SK-N-SH (cell line): ENCODE data around the gene DLL4. TPM values are rescaled to one million over a fixed set of nuclear protein-coding genes. Genes with fewer than 3 reads are reported as not detected.
A peak's percentile ranks its signal among the peaks of the same experiment; 100 is the strongest.

Experiments
- CTCF ChIA-PET: fragments of 300-600, 350-600 bp; formaldehyde crosslinking; extraction: SDS; loops from one replicate; lab custom pipeline; 2021; lab: Yijun Ruan, JAX
- POLR2A ChIA-PET: fragments of 350-600 bp; sonication (Branson Sonifier 250); formaldehyde crosslinking; extraction: SDS; loops from one replicate; lab custom pipeline; 2020; ENCODE audit warnings: antibody characterized with exemption, inconsistent platforms; lab: Yijun Ruan, JAX
- DNase-seq: peaks from one replicate; pipeline ENCODE4 v3.0.0; 2012
- H2AFZ ChIP-seq: fragments of 200-600 bp; sonication (generic); 2 replicates; pipeline ENCODE4 v1.8.1; 2016; ENCODE audit warnings: antibody characterized with exemption, mild to moderate bottlenecking, low read depth
- H3F3A ChIP-seq: fragments of 200-600 bp; sonication (generic); replicated peaks from 2 replicates; pipeline ENCODE3; 2016; ENCODE audit warnings: antibody characterized with exemption, mild to moderate bottlenecking; ENCODE audit not compliant: insufficient read depth
- H3K27ac ChIP-seq, 2 experiments: fragments of 200-500 bp in 1 of 2; fragments of 200-600 bp in 1 of 2; sonication (Bioruptor generic) in 1 of 2; sonication (generic), shearing (Covaris generic) in 1 of 2; 2 replicates each; pipeline versions ENCODE4 v1.5.1 to v1.6.1; 2014 to 2016; ENCODE audit warnings: low read depth in 2 of 2, inconsistent platforms in 1 of 2, low read length in 1 of 2, mild to moderate bottlenecking in 1 of 2, mixed read lengths in 1 of 2
- H3K27me3 ChIP-seq: fragments of 200-600 bp; sonication (generic), shearing (Covaris generic); 2 replicates; pipeline ENCODE4 v1.6.1; 2016; ENCODE audit warnings: mixed run types; ENCODE audit not compliant: insufficient read depth
- H3K36me3 ChIP-seq, 2 experiments: fragments of 200-500 bp in 1 of 2; fragments of 200-600 bp in 1 of 2; sonication (Bioruptor generic) in 1 of 2; sonication (generic) in 1 of 2; replicated peaks in 1 of 2; 2 replicates each; pipeline versions ENCODE3 to v1.5.1; 2014 to 2016; ENCODE audit warnings: low read length in 1 of 2, mild to moderate bottlenecking in 1 of 2; ENCODE audit not compliant: insufficient read depth in 2 of 2, control insufficient read depth in 1 of 2
- H3K4me1 ChIP-seq, 2 experiments: fragments of 200-500 bp in 1 of 2; fragments of 200-600 bp in 1 of 2; sonication (Bioruptor generic) in 1 of 2; sonication (generic), shearing (Covaris generic) in 1 of 2; 2 replicates each; pipeline versions ENCODE4 v1.5.1 to v1.6.1; 2014 to 2016; ENCODE audit warnings: low read depth in 1 of 2, low read length in 1 of 2, mixed run types in 1 of 2; ENCODE audit not compliant: insufficient read depth in 2 of 2, control insufficient read depth in 1 of 2
- H3K4me2 ChIP-seq: fragments of 200-600 bp; sonication (generic), shearing (Covaris generic); 2 replicates; pipeline ENCODE4 v1.6.1; 2017; ENCODE audit warnings: mixed run types
- H3K4me3 ChIP-seq, 2 experiments: fragments of 200-500 bp in 1 of 2; fragments of 200-600 bp in 1 of 2; sonication (Bioruptor generic) in 1 of 2; sonication (generic), shearing (Covaris generic) in 1 of 2; 2 replicates each; pipeline versions ENCODE4 v1.5.1 to v1.8.1; 2014 to 2016; ENCODE audit warnings: low read depth in 2 of 2, inconsistent platforms in 1 of 2, low read length in 1 of 2, mild to moderate bottlenecking in 1 of 2, mixed read lengths in 1 of 2, moderate library complexity in 1 of 2
- H3K79me2 ChIP-seq: fragments of 200-600 bp; sonication (generic); 2 replicates; pipeline ENCODE4 v1.8.1; 2017; ENCODE audit warnings: mild to moderate bottlenecking; ENCODE audit not compliant: insufficient read depth
- H3K9ac ChIP-seq: fragments of 200-600 bp; sonication (generic); 2 replicates; pipeline ENCODE4 v1.6.1; 2017; ENCODE audit warnings: mixed run types
- H3K9me2 ChIP-seq: fragments of 200-600 bp; sonication (generic); 2 replicates; pipeline ENCODE4 v1.6.1; 2017; ENCODE audit warnings: mixed run types
- H3K9me3 ChIP-seq: fragments of 200-600 bp; sonication (generic); 2 replicates; pipeline ENCODE4 v1.6.1; 2017; ENCODE audit warnings: mixed run types, mild to moderate bottlenecking, moderate library complexity
- H4K20me1 ChIP-seq: fragments of 200-600 bp; sonication (generic); 2 replicates; pipeline ENCODE4 v1.6.1; 2017; ENCODE audit warnings: mild to moderate bottlenecking, mixed run types; ENCODE audit not compliant: insufficient read depth
- CHD2 ChIP-seq: fragments of 150-350 bp; IDR thresholded peaks from 2 replicates; pipeline ENCODE4 v1.6.1; 2018; ENCODE audit warnings: low read length; ENCODE audit not compliant: partially characterized antibody
- ELF1 ChIP-seq: IDR thresholded peaks from 2 replicates; pipeline ENCODE4 v1.4.0; 2012
- EP300 ChIP-seq, 2 experiments: IDR thresholded peaks; 2 replicates each; pipeline versions ENCODE4 v1.4.0 to v1.6.1; 2012; ENCODE audit warnings: borderline replicate concordance in 1 of 2, low read depth in 1 of 2, low read length in 1 of 2
- FOSL2 ChIP-seq: IDR thresholded peaks from 2 replicates; pipeline ENCODE4 v1.4.0; 2012; ENCODE audit warnings: low read depth, mild to moderate bottlenecking, moderate library complexity, borderline replicate concordance
- FOXM1 ChIP-seq: IDR thresholded peaks from 2 replicates; pipeline ENCODE4 v1.4.0; 2012; ENCODE audit warnings: low read depth, mild to moderate bottlenecking
- GABPA ChIP-seq: IDR thresholded peaks from 2 replicates; pipeline ENCODE4 v1.4.0; 2012; ENCODE audit warnings: low read depth, mild to moderate bottlenecking
- IRF3 ChIP-seq: fragments of 150-350 bp; IDR thresholded peaks from 2 replicates; pipeline ENCODE4 v1.6.1; 2016; ENCODE audit warnings: mild to moderate bottlenecking, low read depth, low read length
- JUND ChIP-seq: IDR thresholded peaks from 2 replicates; pipeline ENCODE4 v1.4.0; 2012
- MEF2A ChIP-seq: IDR thresholded peaks from 2 replicates; pipeline ENCODE4 v1.4.0; 2012; ENCODE audit warnings: low read depth, borderline replicate concordance
- MXI1 ChIP-seq: IDR thresholded peaks from 2 replicates; pipeline ENCODE4 v1.6.1; 2012; ENCODE audit warnings: mild to moderate bottlenecking, low read depth, low read length, improper control_type of control experiment
- NRF1 ChIP-seq: IDR thresholded peaks from 2 replicates; pipeline ENCODE4 v1.6.1; 2012; ENCODE audit warnings: low read depth, mild to moderate bottlenecking, low read length
- POLR2AphosphoS5 ChIP-seq: IDR thresholded peaks from 2 replicates; pipeline ENCODE4 v1.6.1; 2012; ENCODE audit warnings: low read depth, low read length
- REST ChIP-seq: IDR thresholded peaks from 2 replicates; pipeline ENCODE4 v1.6.1; 2012; ENCODE audit warnings: mild to moderate bottlenecking, low read depth, low read length, moderate library complexity
- RXRA ChIP-seq: IDR thresholded peaks from 2 replicates; pipeline ENCODE4 v1.4.0; 2012; ENCODE audit warnings: low read depth, mild to moderate bottlenecking, borderline replicate concordance
- SIN3A ChIP-seq: IDR thresholded peaks from 2 replicates; pipeline ENCODE4 v1.6.1; 2012; ENCODE audit warnings: low read depth, mild to moderate bottlenecking, low read length, moderate library complexity, borderline replicate concordance
- SMC3 ChIP-seq: IDR thresholded peaks from 2 replicates; pipeline ENCODE4 v1.6.1; 2012; ENCODE audit warnings: low read depth, low read length, improper control_type of control experiment
- TAF1 ChIP-seq: IDR thresholded peaks from 2 replicates; pipeline ENCODE4 v1.6.1; 2012; ENCODE audit warnings: low read depth, mild to moderate bottlenecking, low read length, moderate library complexity, borderline replicate concordance
- TCF12 ChIP-seq: IDR thresholded peaks from 2 replicates; pipeline ENCODE4 v1.4.0; 2012
- TEAD4 ChIP-seq: IDR thresholded peaks from 2 replicates; pipeline ENCODE4 v1.4.0; 2012; ENCODE audit warnings: mild to moderate bottlenecking, borderline replicate concordance; ENCODE audit not compliant: insufficient read depth
- USF1 ChIP-seq: IDR thresholded peaks from 2 replicates; pipeline ENCODE4 v1.4.0; 2012; ENCODE audit warnings: low read depth, borderline replicate concordance
- USF2 ChIP-seq: fragments of 150-350 bp; IDR thresholded peaks from 2 replicates; pipeline ENCODE4 v1.6.1; 2017; ENCODE audit warnings: antibody characterized with exemption, low read length, low read depth, borderline replicate concordance
- YY1 ChIP-seq: IDR thresholded peaks from 2 replicates; pipeline ENCODE4 v1.4.0; 2012; ENCODE audit warnings: low read depth, mild to moderate bottlenecking
- WGBS: methylation state at CpG from one replicate; pipeline ENCODE4 v1.1.6; 2017; ENCODE audit warnings: low lambda C conversion rate; 5-methylcytosine and 5-hydroxymethylcytosine counted together
- polyA plus RNA-seq, 3 experiments: library from polyadenylated mRNA; depleted of rRNA; stranded (reverse); fragments of >200 nt; gene quantifications; 2 replicates each; pipeline ENCODE4 v1.2.3, GENCODE V29; 2012

Gene DLL4
- polyA plus RNA-seq, 1 of the 3 experiments (the other 2 are of a cell fraction) = 0.03 TPM

- no peak for DNase-seq
- Histone ChIP-seq H3F3A (peaks cover 44% of the 10 kb centered on the region), H2AFZ (no peak overlapping the region), H3K9me3 (no peaks in the 10 kb centered on the region), H3K79me2 (no peaks in the 10 kb centered on the region), H3K36me3 (peaks cover 60 to 84% of the 10 kb centered on the region in 2 experiments), H3K4me3 (no peak overlapping the region), H4K20me1 (no peaks in the 10 kb centered on the region), H3K9me2 (no peaks in the 10 kb centered on the region), H3K27me3 (no peaks in the 10 kb centered on the region), H3K9ac (no peak overlapping the region), H3K4me2 (no peak overlapping the region), H3K27ac (no peak overlapping the region; a peak in 1 of 4 replicates), H3K4me1 (peaks cover 0 to 38% of the 10 kb centered on the region in 2 experiments; a peak in 2 of 4 replicates)
- 97% methylated on average over 3 of the region's 3 CpGs for WGBS
- POLR2A ChIA-PET = no interaction called here
- TF ChIP-seq YY1 (no peak), GABPA (no peak), USF2 (no peak), ELF1 (no peak), MEF2A (no peak), CHD2 (no peak), EP300 (IDR thresholded peaks at IDR 0.05; ENCODE audit: borderline replicate concordance in 1 of 2, low read depth in 1 of 2, low read length in 1 of 2) (no peak), TCF12 (no peak), FOSL2 (no peak), USF1 (no peak), JUND (no peak), POLR2AphosphoS5 (no peak), MXI1 (no peak), IRF3 (no peak), NRF1 (no peak), FOXM1 (no peak), SIN3A (no peak)
- CTCF ChIA-PET = interaction anchor here (0.7 to 1.3 kb wide), 4 partner anchors 39 to 77 kb away, joined by 3 to 4 read pairs (median 3); no protein-coding TSS in a partner anchor
Observed at GRCh38 chr15:40981186-40981585, 52.0 kb downstream of the DLL4 start.

- H2AFZ ChIP-seq = peak overlapping the region; percentile 17; the same call in 1 of the 2 replicates
- POLR2A ChIA-PET = no interaction called here
- peak overlapping the region in 1 of 2 experiments; percentile 3; a peak in 1 of 4 replicates for H3K4me3 ChIP-seq
- H3F3A ChIP-seq = peaks cover 52% of the 10 kb centered on the region
- H3K9me3 ChIP-seq = no peaks in the 10 kb centered on the region
- no peaks in the 10 kb centered on the region for H3K79me2 ChIP-seq
- peak overlapping the region; percentile 53 for H3K9ac ChIP-seq
- H3K4me1 ChIP-seq = peaks cover 0 to 38% of the 10 kb centered on the region in 2 experiments; a peak in 2 of 4 replicates
- 20% methylated on average over 4 of the region's 13 CpGs for WGBS
- no peaks in the 10 kb centered on the region for H3K27me3 ChIP-seq
- CTCF ChIA-PET = interaction anchor here (0.6 to 2.3 kb wide), 7 partner anchors 37 to 124 kb away, joined by 3 to 12 read pairs (median 3); no protein-coding TSS in a partner anchor
- H3K4me2 ChIP-seq = peak overlapping the region; percentile 72
- no peaks in the 10 kb centered on the region for H3K9me2 ChIP-seq
- peaks cover 66 to 79% of the 10 kb centered on the region in 2 experiments for H3K36me3 ChIP-seq
- DNase-seq = no peak
- peak overlapping the region; percentile 67 to 91 for H3K27ac ChIP-seq
- no peaks in the 10 kb centered on the region for H4K20me1 ChIP-seq
- TF ChIP-seq EP300 (IDR thresholded peaks at IDR 0.05; ENCODE audit: borderline replicate concordance in 1 of 2, low read depth in 1 of 2, low read length in 1 of 2) (0 out of 4 replicates have a peak, but pooled peaks of 1 of the 2 experiments have one; percentile 41), FOSL2 (0 out of 2 replicates have a peak, but pooled peaks have one; percentile 21), GABPA (no peak), SMC3 (no peak), TCF12 (peak; percentile 68), TAF1 (no peak), REST (no peak), TEAD4 (peak; percentile 73), SIN3A (no peak), YY1 (no peak), RXRA (peak; percentile 37; the same call in 1 of the 2 replicates)
Observed at GRCh38 chr15:40982855-40983254, 53.7 kb downstream of the DLL4 start.
